ENCODE measurements around the gene LRP1. TPM values are rescaled to one million over a fixed set of nuclear protein-coding genes. Genes with fewer than 3 reads are reported as not detected.
A peak's percentile ranks its signal among the peaks of the same experiment; 100 is the strongest.

The LRP1 gene
- total RNA-seq, 1 donor from 2014 or later: 369 TPM

GRCh38 chr12:57112492-57113294 lies 15.6 kb upstream of the LRP1 start:
- Mint-ChIP-seq H3K4me1 (ENCODE audit: low read depth, unreplicated experiment) (peaks cover 5% of the 10 kb centered on the region), H3K27me3 (ENCODE audit: low read depth, unreplicated experiment) (peaks cover 9% of the 10 kb centered on the region), H3K27ac (ENCODE audit: unreplicated experiment) (peak overlapping the region; percentile 96), H3K36me3 (ENCODE audit: low read depth, unreplicated experiment) (no peaks in the 10 kb centered on the region), H3K4me3 (ENCODE audit: unreplicated experiment) (no peak overlapping the region), H3K9me3 (ENCODE audit: unreplicated experiment) (peaks cover 1% of the 10 kb centered on the region)
- Histone ChIP-seq H2AFZ (ENCODE audit: low read depth, low read length) (peak overlapping the region; percentile 61), H3K4me1 (ENCODE audit: insufficient read depth, low read length) (peaks cover 29% of the 10 kb centered on the region), H3K79me2 (ENCODE audit: insufficient read depth, low read length) (no peaks in the 10 kb centered on the region), H3K36me3 (ENCODE audit: insufficient read depth, low read length) (no peaks in the 10 kb centered on the region), H3K27me3 (ENCODE audit: insufficient read depth, low read length) (no peaks in the 10 kb centered on the region), H3K9ac (ENCODE audit: low read length) (peak overlapping the region; percentile 76), H3K4me3 (ENCODE audit: insufficient read depth, low read depth, low read length) (peak overlapping the region; percentile 63), H3K27ac (ENCODE audit: low read depth, low read length) (peak overlapping the region; percentile 45), H3K4me2 (ENCODE audit: low read length) (peak overlapping the region; percentile 90), H3K9me3 (ENCODE audit: insufficient read depth, low read depth, low read length) (no peaks in the 10 kb centered on the region), H4K20me1 (ENCODE audit: insufficient read depth, low read length) (peaks cover 3% of the 10 kb centered on the region)
- FAIRE-seq (no peak), DNase-seq (ENCODE audit: low read depth) (no peak)
- peak; percentile 60 for TF ChIP-seq CTCF (IDR thresholded peaks at IDR 0.05; ENCODE audit: insufficient read depth, low read depth, low read length)
- TF ChIP-seq EZH2 (IDR thresholded peaks at IDR 0.05; ENCODE audit: insufficient read depth, low read length): no peak

- peaks cover 1% of the 10 kb centered on the region for H3K9me3 Mint-ChIP-seq (ENCODE audit: unreplicated experiment)
- Histone ChIP-seq H3K9me3 (ENCODE audit: insufficient read depth, low read depth, low read length) (no peaks in the 10 kb centered on the region), H3K4me2 (ENCODE audit: low read length) (no peak overlapping the region), H3K79me2 (ENCODE audit: insufficient read depth, low read length) (no peaks in the 10 kb centered on the region), H3K27ac (ENCODE audit: low read depth, low read length) (no peak overlapping the region), H3K4me3 (ENCODE audit: insufficient read depth, low read depth, low read length) (no peak overlapping the region), H4K20me1 (ENCODE audit: insufficient read depth, low read length) (no peaks in the 10 kb centered on the region), H3K4me1 (ENCODE audit: insufficient read depth, low read length) (peaks cover 15% of the 10 kb centered on the region), H3K27me3 (ENCODE audit: insufficient read depth, low read length) (no peaks in the 10 kb centered on the region), H3K36me3 (ENCODE audit: insufficient read depth, low read length) (no peaks in the 10 kb centered on the region), H3K9ac (ENCODE audit: low read length) (no peak overlapping the region), H2AFZ (ENCODE audit: low read depth, low read length) (no peak overlapping the region)
- H3K36me3 Mint-ChIP-seq (ENCODE audit: low read depth, unreplicated experiment): peaks cover 6% of the 10 kb centered on the region
- H3K4me3 Mint-ChIP-seq (ENCODE audit: unreplicated experiment): peak overlapping the region; percentile 31
- no peak for FAIRE-seq
- TF ChIP-seq EZH2 (IDR thresholded peaks at IDR 0.05; ENCODE audit: insufficient read depth, low read length) (no peak), CTCF (IDR thresholded peaks at IDR 0.05; ENCODE audit: insufficient read depth, low read depth, low read length) (no peak)
- H3K4me1 Mint-ChIP-seq (ENCODE audit: low read depth, unreplicated experiment): peaks cover 15% of the 10 kb centered on the region
- peaks cover 9% of the 10 kb centered on the region for H3K27me3 Mint-ChIP-seq (ENCODE audit: low read depth, unreplicated experiment)
- no peak overlapping the region for H3K27ac Mint-ChIP-seq (ENCODE audit: unreplicated experiment)
- no peak for DNase-seq (ENCODE audit: low read depth)
Measured at GRCh38 chr12:57116580-57117281, 11.6 kb upstream of the LRP1 start.

Data from astrocyte (in vitro differentiated cells and primary cell).